Left hindlimb (tissue), 1 donor: ENCODE measurements around the gene GKN1.

Source experiments
- DNase-seq: peaks from one replicate; pipeline ENCODE4 v3.0.0-alpha.2; 2018

The GKN1 gene

GRCh38 chr2:68961380-68961779, 13.1 kb upstream of the GKN1 start:
- no peak for DNase-seq

DNA sequence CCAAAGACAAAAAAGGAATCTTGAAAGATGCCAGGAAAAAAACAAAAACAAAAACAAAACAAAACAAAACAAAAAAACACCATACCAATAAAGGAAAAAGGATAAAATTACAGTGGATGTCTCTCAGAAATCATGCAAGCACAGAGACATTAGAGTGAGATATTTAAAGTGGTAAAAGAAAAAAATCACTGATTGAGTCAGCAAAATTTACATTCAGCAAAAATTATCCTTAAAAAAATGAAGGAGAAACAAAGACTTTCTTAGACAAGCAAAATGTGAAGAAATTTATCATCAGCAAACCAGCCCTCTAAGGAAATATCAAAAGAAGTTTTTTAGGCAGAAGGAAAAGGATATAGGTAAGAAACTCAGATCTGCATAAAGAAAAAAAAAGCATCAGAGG, 10.2 kb upstream of the GKN1 start:
- DNase-seq = no peak

DNA sequence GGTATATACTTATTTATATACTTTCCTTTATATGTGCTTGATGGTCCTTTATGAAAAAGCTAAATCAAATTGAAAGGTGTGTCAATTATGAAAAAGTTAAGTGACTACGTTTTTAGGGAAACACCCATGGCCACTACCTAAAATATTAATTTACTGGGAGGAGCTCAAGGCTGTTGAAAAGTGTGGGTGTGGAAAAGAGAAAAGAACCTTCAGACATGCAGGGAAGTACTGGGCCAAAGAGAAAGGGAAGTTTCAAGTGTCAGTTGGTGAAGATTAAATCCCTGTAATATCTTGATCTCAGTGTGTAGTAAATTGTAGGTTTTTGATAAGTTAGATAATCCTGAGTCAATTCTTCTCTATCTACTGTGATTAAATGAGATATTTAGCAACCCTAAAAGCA, 6.2 kb upstream of the GKN1 start:
- no peak for DNase-seq

- no peak for DNase-seq
These were observed 4.5 kb upstream of the GKN1 start for GRCh38 chr2:68969736-68970490.

GRCh38 chr2:68970566-68971265, 3.7 kb upstream of the GKN1 start:
- DNase-seq = no peak

- DNase-seq = no peak
These were observed 2.7 kb upstream of the GKN1 start for GRCh38 chr2:68971591-68972231.

DNA sequence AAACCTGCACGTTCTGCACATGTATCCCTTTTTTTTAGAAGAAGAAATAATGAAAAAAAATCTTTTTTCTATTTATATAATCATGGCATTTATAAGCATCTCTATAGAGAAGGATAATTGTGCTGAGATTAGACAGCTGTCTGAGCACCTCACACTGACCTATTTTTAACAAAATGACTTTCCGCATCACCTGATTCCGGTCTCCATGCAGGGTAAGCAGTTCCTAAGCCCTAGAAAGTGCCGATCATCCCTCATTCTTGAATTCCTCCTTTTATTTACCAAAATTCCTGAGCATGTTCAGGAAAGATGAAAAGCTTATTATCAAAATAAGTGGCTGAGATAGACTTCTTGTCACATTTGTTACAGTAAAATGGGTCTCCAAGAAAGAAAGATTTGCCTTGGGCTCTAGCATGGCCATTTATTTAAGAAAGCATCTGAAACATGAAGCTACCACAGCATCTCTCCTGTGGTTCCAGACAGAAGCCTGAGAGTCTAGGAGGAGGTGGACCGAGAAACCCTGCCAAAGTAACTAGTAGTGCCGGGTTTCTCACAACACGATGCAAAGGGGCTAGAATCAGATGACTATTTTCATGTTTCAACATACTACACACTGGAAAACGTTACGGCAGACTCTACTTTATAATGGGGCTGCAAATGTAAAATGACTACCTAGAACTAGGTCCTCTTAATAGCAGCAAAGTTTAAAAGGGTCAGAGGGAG, 670 bp downstream of the GKN1 start:
- no peak for DNase-seq

GRCh38 chr2:68975844-68976243, 1.4 kb downstream of the GKN1 start:
- no peak for DNase-seq

DNA sequence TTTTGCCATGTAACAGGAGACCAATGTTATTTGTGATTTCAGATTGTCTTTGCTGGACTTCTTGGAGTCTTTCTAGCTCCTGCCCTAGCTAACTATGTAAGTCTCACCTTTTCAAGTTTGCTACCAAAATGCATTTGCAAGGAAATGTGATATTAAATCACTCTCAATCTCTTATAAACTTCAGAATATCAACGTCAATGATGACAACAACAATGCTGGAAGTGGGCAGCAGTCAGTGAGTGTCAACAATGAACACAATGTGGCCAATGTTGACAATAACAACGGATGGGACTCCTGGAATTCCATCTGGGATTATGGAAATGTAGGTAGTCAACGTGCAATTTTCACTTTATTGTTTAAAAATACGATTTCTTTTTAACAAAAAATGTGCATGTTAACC, 3.0 kb downstream of the GKN1 start:
- no peak for DNase-seq

- no peak for DNase-seq
These were observed 3.7 kb downstream of the GKN1 start for GRCh38 chr2:68978098-68978497.

DNA sequence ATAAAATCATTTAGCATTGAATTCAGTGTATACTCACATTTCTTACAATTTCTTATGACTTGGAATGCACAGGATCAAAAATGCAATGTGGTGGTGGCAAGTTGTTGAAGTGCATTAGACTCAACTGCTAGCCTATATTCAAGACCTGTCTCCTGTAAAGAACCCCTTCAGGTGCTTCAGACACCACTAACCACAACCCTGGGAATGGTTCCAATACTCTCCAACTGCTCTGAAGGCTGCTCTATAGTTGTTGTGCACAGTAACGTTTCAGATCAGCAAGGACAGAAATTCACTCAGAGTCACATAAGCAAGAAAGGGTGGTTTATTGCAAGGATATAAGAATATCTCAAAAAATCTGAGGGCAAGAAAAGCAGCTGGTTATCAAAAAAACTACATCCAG, 6.5 kb downstream of the GKN1 start:
- DNase-seq = no peak

- no peak for DNase-seq
These were observed 12.6 kb downstream of the GKN1 start for GRCh38 chr2:68987021-68987503.

DNA sequence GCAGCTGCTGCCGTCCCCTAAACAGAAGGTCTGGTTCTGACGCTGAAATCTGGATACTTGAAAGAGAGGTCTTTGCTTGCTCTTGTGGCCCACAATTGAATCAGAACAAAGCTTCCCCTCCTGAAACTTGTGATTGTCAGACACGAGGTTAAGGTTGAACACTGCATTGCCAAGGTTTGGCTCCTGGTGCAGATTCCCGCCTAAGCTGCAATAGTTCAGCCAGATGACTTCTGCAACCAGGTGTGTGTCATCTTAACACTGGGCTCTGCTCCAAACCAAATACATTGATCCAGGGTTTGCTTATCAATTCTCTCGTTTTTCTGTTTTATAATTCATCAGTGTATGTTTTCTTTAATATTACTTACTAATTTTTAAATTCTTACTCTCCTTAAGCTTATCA, 14.6 kb downstream of the GKN1 start:
- DNase-seq = no peak

GRCh38 chr2:68992341-68992740, 17.9 kb downstream of the GKN1 start:
- no peak for DNase-seq

DNA sequence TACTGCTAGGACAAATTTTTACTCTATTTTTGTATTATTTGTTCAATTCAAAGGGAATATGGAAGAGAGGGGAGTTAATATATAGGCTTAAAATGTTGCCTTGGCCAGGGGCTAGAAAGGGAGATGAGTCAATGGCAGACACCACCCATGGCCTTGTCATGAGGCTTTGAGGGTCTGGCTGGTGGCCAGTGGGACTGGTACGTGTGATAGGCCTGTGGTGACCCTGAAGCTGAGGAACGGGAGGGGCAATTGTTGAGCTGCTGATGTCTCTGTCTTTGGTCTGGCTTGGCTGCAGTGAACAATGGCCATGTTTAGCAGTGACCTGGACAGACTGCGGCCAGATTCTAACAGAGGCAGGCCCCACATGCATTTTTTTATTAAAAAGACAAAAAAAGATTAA, 18.5 kb downstream of the GKN1 start:
- DNase-seq = no peak

DNA sequence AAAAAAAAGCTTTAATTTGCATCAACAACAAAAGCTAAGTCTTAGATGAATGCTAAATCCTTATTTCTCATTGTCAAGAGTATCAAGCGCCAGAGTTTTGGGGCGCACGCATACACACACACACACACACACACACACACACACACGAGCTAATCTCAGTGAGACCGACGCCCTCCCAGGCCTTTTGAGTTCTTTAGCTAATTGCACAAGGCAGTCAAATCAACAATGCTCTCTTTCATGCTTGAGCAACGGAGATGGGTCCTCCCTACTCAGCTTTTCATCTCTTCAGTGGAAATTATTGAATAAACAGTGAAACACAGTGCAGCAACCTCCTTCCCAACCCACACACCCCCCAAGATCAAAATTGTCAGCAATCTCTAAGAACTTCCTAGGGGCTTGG, 19.2 kb downstream of the GKN1 start:
- no peak for DNase-seq

DNA sequence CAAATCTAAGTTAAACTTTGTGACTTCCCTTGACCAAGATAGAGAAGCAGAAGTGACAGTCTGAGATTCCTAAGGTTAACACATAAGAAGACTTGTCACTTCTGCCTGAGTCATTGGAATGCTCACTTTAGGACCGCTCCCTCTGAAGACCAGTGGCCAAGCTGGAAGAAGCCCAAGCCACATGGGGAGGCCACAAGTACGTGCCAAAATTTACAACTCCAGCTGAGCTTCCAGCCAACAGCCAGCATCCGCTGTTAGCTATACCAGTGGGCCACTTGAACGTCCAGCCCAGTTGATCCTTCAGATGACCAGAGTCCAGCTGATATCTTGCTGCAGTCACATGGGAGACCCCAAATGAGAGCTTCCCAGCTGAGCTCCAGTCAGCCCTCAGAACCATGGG, 20.4 kb downstream of the GKN1 start:
- DNase-seq = no peak

DNA sequence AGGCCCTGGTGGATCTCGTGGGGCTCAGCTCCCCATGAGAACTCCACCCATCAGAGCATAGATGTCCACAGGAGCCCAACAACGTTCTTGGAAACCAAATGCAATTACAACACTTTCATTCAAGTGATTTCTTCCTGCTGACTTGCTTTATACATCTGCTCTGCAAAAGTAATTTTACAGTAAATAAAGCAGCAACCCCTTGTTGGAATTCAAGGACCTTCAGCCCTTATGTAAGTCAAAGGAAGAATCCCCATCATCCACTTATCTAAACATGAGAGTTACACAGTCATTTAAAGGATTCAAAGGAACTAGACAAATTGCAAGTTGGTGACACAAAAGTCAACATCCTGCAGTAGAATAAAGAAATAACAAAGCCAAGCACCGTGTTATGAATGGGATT, 21.5 kb downstream of the GKN1 start:
- DNase-seq = no peak

DNA sequence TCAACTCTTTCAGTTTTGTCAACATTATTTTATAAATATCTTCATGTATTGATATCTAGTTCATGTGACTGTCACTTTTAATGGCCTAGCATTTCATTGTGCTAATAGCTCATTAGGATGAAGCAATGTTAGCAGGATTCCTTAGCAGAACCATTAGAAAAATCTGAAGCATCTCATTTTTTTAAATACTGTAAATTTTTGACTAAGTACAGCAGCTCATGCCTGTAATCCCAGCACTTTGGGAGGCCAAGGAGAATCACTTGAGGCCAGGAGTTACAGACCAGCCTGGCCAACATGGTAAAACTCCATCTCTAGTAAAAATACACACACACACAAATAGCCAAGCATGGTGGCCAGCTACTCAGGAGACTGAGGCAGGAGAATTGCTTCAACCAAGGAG, 23.0 kb downstream of the GKN1 start:
- no peak for DNase-seq

- DNase-seq = no peak
These were observed 27.4 kb downstream of the GKN1 start for GRCh38 chr2:69001879-69002278.

DNA sequence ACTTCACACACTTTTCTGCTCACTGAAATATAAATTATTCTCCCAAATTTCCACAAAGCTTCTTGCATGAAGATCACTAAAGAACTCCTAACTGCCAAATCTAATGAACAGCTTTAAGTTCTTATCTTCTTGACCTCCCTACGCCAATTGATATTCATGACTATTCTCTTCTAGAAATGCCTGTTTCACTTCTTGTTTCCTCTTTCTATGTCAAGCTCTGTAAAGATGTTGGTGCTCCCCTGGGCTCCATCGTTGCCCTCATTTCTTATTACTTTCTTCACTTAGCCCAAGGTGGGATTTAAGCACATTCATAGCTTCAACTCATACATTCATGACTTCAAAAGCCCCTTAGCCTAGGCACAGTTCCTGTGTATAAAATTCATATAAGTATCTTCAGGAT, 29.3 kb downstream of the GKN1 start:
- DNase-seq = no peak

- DNase-seq = no peak
These were observed 32.7 kb downstream of the GKN1 start for GRCh38 chr2:69007169-69007568.

GRCh38 chr2:69007603-69008002, 33.2 kb downstream of the GKN1 start:
- DNase-seq = no peak
